Lung (tissue), 12 donors: ENCODE data around the gene MCRIP2. TPM values are rescaled to one million over a fixed set of nuclear protein-coding genes. Genes with fewer than 3 reads are reported as not detected.
A peak's percentile ranks its signal among the peaks of the same experiment; 100 is the strongest.
"Not testable (repeated sequence)": the region's sequence is repeated elsewhere in the genome, so short reads cannot be mapped to it uniquely, and the experiment has no call there.

ENCODE experiments used
- ATAC-seq: fragments of 200-7000 bp; cut with Tn5 transposase; one replicate; pipeline ENCODE4 v1.9.1; 2020; ENCODE audit warnings: moderate number of reproducible peaks; ENCODE audit not compliant: insufficient read depth, low FRiP score
- DNase-seq, 3 donors: peaks; one replicate each; pipeline ENCODE4 v3.0.0-alpha.2; 2013 to 2017
- H3K27ac ChIP-seq, 2 donors: one replicate each; pipeline ENCODE4 v1.5.1; 2013; ENCODE audit warnings: mild to moderate bottlenecking in 2 of 2, moderate library complexity in 2 of 2, control low read depth in 1 of 2, inconsistent platforms in 1 of 2, low read depth in 1 of 2, low read length in 1 of 2
- H3K27me3 ChIP-seq, 3 donors: one replicate each; pipeline ENCODE4 v1.5.1; 2013; ENCODE audit warnings: low read length in 2 of 3; ENCODE audit not compliant: control insufficient read depth in 3 of 3, insufficient read depth in 3 of 3
- H3K36me3 ChIP-seq, 4 donors: one replicate each; pipeline ENCODE4 v1.5.1; 2013; ENCODE audit warnings: low read length in 4 of 4, mild to moderate bottlenecking in 1 of 4, moderate library complexity in 1 of 4; ENCODE audit not compliant: control insufficient read depth in 4 of 4, insufficient read depth in 4 of 4
- H3K4me1 ChIP-seq, 5 donors: one replicate each; pipeline ENCODE4 v1.5.1; 2013; ENCODE audit warnings: low read length in 5 of 5, mild to moderate bottlenecking in 2 of 5, moderate library complexity in 1 of 5; ENCODE audit not compliant: control insufficient read depth in 5 of 5, insufficient read depth in 5 of 5
- H3K4me3 ChIP-seq: one replicate; pipeline ENCODE4 v1.5.1; 2013; ENCODE audit warnings: mild to moderate bottlenecking, control low read depth, moderate library complexity
- H3K9ac ChIP-seq, 2 donors: one replicate each; pipeline ENCODE4 v1.5.1; 2013; ENCODE audit warnings: low read length in 2 of 2, control low read depth in 1 of 2; ENCODE audit not compliant: insufficient read depth in 1 of 2
- H3K9me3 ChIP-seq, 4 donors: one replicate each; pipeline ENCODE4 v1.5.1; 2013; ENCODE audit warnings: low read length in 3 of 4, mild to moderate bottlenecking in 1 of 4, moderate library complexity in 1 of 4; ENCODE audit not compliant: control insufficient read depth in 4 of 4, insufficient read depth in 3 of 4
- CTCF ChIP-seq: IDR thresholded peaks from 2 replicates; pipeline ENCODE4 v1.5.1; 2012; ENCODE audit warnings: mild to moderate bottlenecking; ENCODE audit errors: control extremely low read depth, extremely low read depth
- WGBS, 2 donors: extraction: QIAGEN DNeasy Blood & Tissue Kit; methylation state at CpG; one replicate each; pipeline ENCODE4 v1.1.7; 2013; 5-methylcytosine and 5-hydroxymethylcytosine counted together
- polyA plus RNA-seq, 2 donors: library from polyadenylated mRNA; stranded (reverse); fragments of 200-250 nt; gene quantifications; one replicate each; pipeline ENCODE4 v1.2.1, GENCODE V29; 2013
- total RNA-seq, 2 donors: library from RNA; depleted of rRNA in 1 of 2; stranded (reverse); fragments of >200 nt in 1 of 2; gene quantifications; one replicate each; pipeline ENCODE4 v1.2.1, GENCODE V29; 2014 to 2021
- donor health status: control.
- donor health status: control.
- donor health status: Bipolar disorder and iron deficiency.
- donor health status: healthy.
- donor health status: DM: yes; HTN: yes; CAD: no.

Gene MCRIP2
- total and polyA plus RNA-seq, 4 donors: 9.1 to 109 (median 53.3) TPM

GRCh38 chr16:689175-689897 lies 47.7 kb downstream of the MCRIP2 start:
- peak overlapping the region in 1 of 2 donors; percentile 56 for H3K9ac ChIP-seq
- DNase-seq: no peak
- 84 to 86% methylated on average over 26 of the region's 26 CpGs for WGBS, 2 donors
- peaks cover 5 to 25% (median 10%) of the 10 kb centered on the region in 5 donors for H3K4me1 ChIP-seq
- ATAC-seq: no peak
- H3K9me3 ChIP-seq: peaks cover 0 to 2% (median 0%) of the 10 kb centered on the region in 4 donors
- peak overlapping the region; percentile 87 for H3K4me3 ChIP-seq
- no peak for TF ChIP-seq CTCF
- peak overlapping the region; percentile 84 to 91 for H3K27ac ChIP-seq
- H3K27me3 ChIP-seq: peaks cover 0 to 22% (median 13%) of the 10 kb centered on the region in 3 donors
- peaks cover 0 to 16% (median 8%) of the 10 kb centered on the region in 4 donors for H3K36me3 ChIP-seq

GRCh38 chr16:691242-691641 lies 49.6 kb downstream of the MCRIP2 start:
- H3K4me3 ChIP-seq, H3K9me3 ChIP-seq, ATAC-seq, DNase-seq, H3K9ac ChIP-seq, H3K27ac ChIP-seq: not testable (repeated sequence)
- Histone ChIP-seq H3K27me3 (peaks cover 0 to 33% (median 25%) of the 10 kb centered on the region in 3 donors), H3K36me3 (peaks cover 0 to 11% (median 6%) of the 10 kb centered on the region in 4 donors), H3K4me1 (peaks cover 0 to 29% (median 12%) of the 10 kb centered on the region in 5 donors)
- WGBS, 2 donors: 77 to 86% methylated on average over 16 of the region's 16 CpGs

- ATAC-seq: no peak
- no peak for TF ChIP-seq CTCF
- Histone ChIP-seq H3K4me1 (peaks cover 0 to 29% (median 12%) of the 10 kb centered on the region in 5 donors), H3K9ac (no peak overlapping the region), H3K27ac (no peak overlapping the region), H3K27me3 (peaks cover 0 to 35% (median 25%) of the 10 kb centered on the region in 3 donors), H3K4me3 (no peak overlapping the region), H3K36me3 (peaks cover 0 to 3% (median 1%) of the 10 kb centered on the region in 4 donors), H3K9me3 (peaks cover 0 to 8% (median 0%) of the 10 kb centered on the region in 4 donors)
- WGBS, 2 donors: 70% methylated on average over 10 of the region's 10 CpGs
- DNase-seq: no peak
These were observed 50.9 kb downstream of the MCRIP2 start for GRCh38 chr16:692356-693108.

GRCh38 chr16:693364-693763 lies 51.7 kb downstream of the MCRIP2 start:
- DNase-seq: no peak
- H3K4me1 ChIP-seq: peaks cover 0 to 29% (median 12%) of the 10 kb centered on the region in 5 donors
- H3K27ac ChIP-seq: no peak overlapping the region
- ATAC-seq: no peak
- no peak for TF ChIP-seq CTCF
- peaks cover 0 to 35% (median 25%) of the 10 kb centered on the region in 3 donors for H3K27me3 ChIP-seq
- H3K9ac ChIP-seq: no peak overlapping the region
- peaks cover 0 to 2% (median 0%) of the 10 kb centered on the region in 4 donors for H3K36me3 ChIP-seq
- WGBS, 2 donors: 43 to 45% methylated on average over 22 of the region's 22 CpGs
- peaks cover 0 to 8% (median 0%) of the 10 kb centered on the region in 4 donors for H3K9me3 ChIP-seq
- H3K4me3 ChIP-seq: no peak overlapping the region
